GM12878 (cell line): ENCODE results near the gene STK32A.

Experiments
- CBX3 ChIP-seq: fragments of 200-600 bp; sonication (generic); IDR thresholded peaks from 2 replicates; pipeline ENCODE4 v1.6.1; 2016; ENCODE audit warnings: low read depth, borderline replicate concordance
- CEBPB ChIP-seq, 2 experiments: fragments of 150-350 bp in 1 of 2; IDR thresholded peaks; 2 replicates each; pipeline ENCODE4 v1.6.1; 2012 to 2014; ENCODE audit warnings: low read depth in 2 of 2, low read length in 2 of 2, borderline replicate concordance in 1 of 2, inconsistent platforms in 1 of 2
- CTCF ChIP-seq, 3 experiments: IDR thresholded peaks in 2 of 3; conservative IDR thresholded peaks in 1 of 3; 2 replicates each; pipeline ENCODE4 v1.5.1; 2011; ENCODE audit warnings: low read depth in 3 of 3, low read length in 3 of 3, mild to moderate bottlenecking in 3 of 3, control low read depth in 2 of 3, moderate library complexity in 2 of 3, inconsistent platforms in 1 of 3, mixed read lengths in 1 of 3; ENCODE audit not compliant: control insufficient read depth in 2 of 3, insufficient read depth in 1 of 3; ENCODE audit errors: extremely low read depth in 1 of 3
- EP300 ChIP-seq, 2 experiments: fragments of 150-350 bp in 1 of 2; IDR thresholded peaks; 2 replicates each; pipeline ENCODE4 v1.6.1; 2011 to 2012; ENCODE audit warnings: low read depth in 2 of 2, low read length in 2 of 2, borderline replicate concordance in 1 of 2, improper control_type of control experiment in 1 of 2, inconsistent platforms in 1 of 2; ENCODE audit not compliant: control insufficient read depth in 1 of 2
- JUNB ChIP-seq: IDR thresholded peaks from 2 replicates; pipeline ENCODE4 v1.6.1; 2016; ENCODE audit warnings: antibody characterized with exemption, mild to moderate bottlenecking
- POLR2A ChIP-seq: IDR thresholded peaks from 2 replicates; pipeline ENCODE4 v1.6.1; 2011; ENCODE audit warnings: low read depth, mild to moderate bottlenecking, low read length
- POLR2AphosphoS5 ChIP-seq: IDR thresholded peaks from 2 replicates; pipeline ENCODE4 v1.6.1; 2011; ENCODE audit warnings: mild to moderate bottlenecking, low read length, inconsistent platforms
- RB1 ChIP-seq: fragments of 450-650 bp; formaldehyde crosslinking; IDR thresholded peaks from 2 replicates; pipeline ENCODE4 v1.6.1; 2017; ENCODE audit warnings: mild to moderate bottlenecking, borderline replicate concordance
- REST ChIP-seq: IDR thresholded peaks from 2 replicates; pipeline ENCODE4 v1.6.1; 2012; ENCODE audit warnings: mild to moderate bottlenecking, low read depth, low read length

GRCh38 chr5:147417135-147417813 is 182.4 kb downstream of the STK32A start:
- TF ChIP-seq CTCF (IDR thresholded peaks at IDR 0.05 in 2 of 3, conservative IDR thresholded peaks at IDR 0.05 in 1 of 3; ENCODE audit: control insufficient read depth in 2 of 3, extremely low read depth in 1 of 3, insufficient read depth in 1 of 3, low read depth in 3 of 3, low read length in 3 of 3) (no peak), CBX3 (no peak), EP300 (IDR thresholded peaks at IDR 0.05; ENCODE audit: borderline replicate concordance in 1 of 2, control insufficient read depth in 1 of 2, low read depth in 2 of 2, low read length in 2 of 2) (no peak), REST (no peak), POLR2AphosphoS5 (no peak), CEBPB (IDR thresholded peaks at IDR 0.05; ENCODE audit: borderline replicate concordance in 1 of 2, low read depth in 2 of 2, low read length in 2 of 2) (no peak), POLR2A (no peak), RB1 (no peak), JUNB (no peak)
